22Rv1 (cell line): ENCODE results near the gene MYO1D.

ENCODE experiments used
- CTCF ChIP-seq: fragments of 450-650 bp; IDR thresholded peaks from 2 replicates; pipeline ENCODE4 v1.5.1; 2017; ENCODE audit warnings: mild to moderate bottlenecking
- ZFX ChIP-seq: fragments of 450-650 bp; IDR thresholded peaks from 2 replicates; pipeline ENCODE4 v1.6.1; 2017; ENCODE audit warnings: antibody characterized with exemption, borderline replicate concordance

GRCh38 chr17:32759476-32759875 is 117.4 kb downstream of the MYO1D start:
- TF ChIP-seq CTCF (no peak), ZFX (no peak)
